GM23338 (cell line): ENCODE results near the gene HRC. TPM values are rescaled to one million over a fixed set of nuclear protein-coding genes. Genes with fewer than 3 reads are reported as not detected.

Experiments used
- ATAC-seq: fragments of 200-7000 bp; cut with Tn5 transposase; 3 replicates; pipeline ENCODE4 v1.9.1; 2020
- DNase-seq: peaks from one replicate; pipeline ENCODE4 v3.0.0-alpha.2; 2015; ENCODE audit warnings: low spot score
- H2AFZ ChIP-seq: fragments of 200-600 bp; sonication (generic); 2 replicates; pipeline ENCODE4 v1.8.0; 2016; ENCODE audit warnings: antibody characterized with exemption, mild to moderate bottlenecking, moderate library complexity
- H3F3A ChIP-seq: fragments of 200-600 bp; sonication (generic); replicated peaks from 2 replicates; pipeline ENCODE4 v1.8.0; 2017; ENCODE audit warnings: antibody characterized with exemption, mixed run types, low read depth
- H3K27ac ChIP-seq: fragments of 200-600 bp; sonication (generic); 2 replicates; pipeline ENCODE4 v1.6.1; 2016; ENCODE audit warnings: low read depth
- H3K27me3 ChIP-seq: fragments of 200-600 bp; sonication (generic); 2 replicates; pipeline ENCODE4 v1.8.0; 2016; ENCODE audit warnings: mild to moderate bottlenecking, mixed run types, moderate library complexity; ENCODE audit not compliant: insufficient read depth
- H3K36me3 ChIP-seq: fragments of 200-600 bp; sonication (generic); 2 replicates; pipeline ENCODE4 v1.8.0; 2016; ENCODE audit warnings: mild to moderate bottlenecking; ENCODE audit not compliant: insufficient read depth
- H3K4me1 ChIP-seq: fragments of 200-600 bp; sonication (generic); 2 replicates; pipeline ENCODE4 v1.8.0; 2016; ENCODE audit warnings: mild to moderate bottlenecking, moderate library complexity; ENCODE audit not compliant: insufficient read depth
- H3K4me2 ChIP-seq: fragments of 200-600 bp; sonication (generic); 2 replicates; pipeline ENCODE4 v1.7.1; 2017; ENCODE audit warnings: mixed run types
- H3K4me3 ChIP-seq: fragments of 200-600 bp; sonication (generic); 2 replicates; pipeline ENCODE4 v1.6.1; 2016; ENCODE audit warnings: mixed run types
- H3K79me2 ChIP-seq: fragments of 200-600 bp; sonication (generic); replicated peaks from 2 replicates; pipeline ENCODE4 v1.8.0; 2017; ENCODE audit warnings: mild to moderate bottlenecking; ENCODE audit not compliant: insufficient read depth
- H3K9me2 ChIP-seq: fragments of 200-600 bp; sonication (generic); 2 replicates; pipeline ENCODE4 v1.8.0; 2017; ENCODE audit not compliant: insufficient read depth
- H4K20me1 ChIP-seq: fragments of 200-600 bp; sonication (generic); replicated peaks from 2 replicates; pipeline ENCODE4 v1.8.0; 2017; ENCODE audit warnings: mild to moderate bottlenecking; ENCODE audit not compliant: insufficient read depth
- H3K27ac Mint-ChIP-seq: 2 replicates; pipeline ENCODE4 v1.8.0; 2020; ENCODE audit warnings: inconsistent platforms, mild to moderate bottlenecking, moderate library complexity, mixed read lengths
- H3K27me3 Mint-ChIP-seq: 3 replicates; pipeline ENCODE4 v1.8.0; 2022; ENCODE audit warnings: low read depth, mild to moderate bottlenecking, moderate library complexity, mixed read lengths, inconsistent platforms; ENCODE audit not compliant: insufficient read depth, poor library complexity
- H3K36me3 Mint-ChIP-seq: 3 replicates; pipeline ENCODE4 v1.8.0; 2021; ENCODE audit warnings: low read depth, mild to moderate bottlenecking, inconsistent platforms, moderate library complexity, mixed read lengths
- H3K4me1 Mint-ChIP-seq: 3 replicates; pipeline ENCODE4 v1.8.0; 2020; ENCODE audit warnings: mild to moderate bottlenecking, inconsistent platforms, mixed read lengths
- H3K4me3 Mint-ChIP-seq: 3 replicates; pipeline ENCODE4 v1.8.0; 2021; ENCODE audit warnings: moderate library complexity, mild to moderate bottlenecking, inconsistent platforms, mixed read lengths
- H3K9me3 Mint-ChIP-seq: 3 replicates; pipeline ENCODE4 v1.8.0; 2020; ENCODE audit warnings: moderate library complexity, mild to moderate bottlenecking, inconsistent platforms, mixed read lengths
- CREB1 ChIP-seq: fragments of 250-450 bp; sonication (Bioruptor Pico); IDR thresholded peaks from 2 replicates; pipeline ENCODE4 v1.5.0; 2020; ENCODE audit warnings: low read depth, mild to moderate bottlenecking, moderate library complexity
- EZH2 ChIP-seq: fragments of 200-600 bp; sonication (generic); IDR thresholded peaks from one replicate; pipeline ENCODE4 v1.8.0; 2017; ENCODE audit warnings: antibody characterized with exemption, mild to moderate bottlenecking, low read depth; ENCODE audit not compliant: unreplicated experiment
- EZH2phosphoT487 ChIP-seq: fragments of 200-600 bp; sonication (generic); IDR thresholded peaks from one replicate; pipeline ENCODE4 v1.8.1; 2018; ENCODE audit warnings: antibody characterized with exemption; ENCODE audit not compliant: unreplicated experiment
- JUNB ChIP-seq: IDR thresholded peaks from one replicate; pipeline ENCODE4 v1.6.1; 2016; ENCODE audit warnings: antibody characterized with exemption; ENCODE audit not compliant: unreplicated experiment
- NANOG ChIP-seq: IDR thresholded peaks from 2 replicates; pipeline ENCODE4 v1.6.1; 2016; ENCODE audit warnings: antibody characterized with exemption, borderline replicate concordance
- POLR2AphosphoS5 ChIP-seq: IDR thresholded peaks from 2 replicates; pipeline ENCODE4 v1.6.1; 2016; ENCODE audit warnings: antibody characterized with exemption, low read depth
- STAT1 ChIP-seq: IDR thresholded peaks from one replicate; pipeline ENCODE4 v1.6.1; 2016; ENCODE audit warnings: antibody characterized with exemption; ENCODE audit not compliant: unreplicated experiment
- ZNF114 ChIP-seq: fragments of 250-450 bp; sonication (Bioruptor Pico); IDR thresholded peaks from 2 replicates; pipeline ENCODE4 v1.5.0; 2020; ENCODE audit warnings: mild to moderate bottlenecking, moderate library complexity
- ZNF331 ChIP-seq: fragments of 250-450 bp; sonication (Bioruptor Pico); IDR thresholded peaks from 2 replicates; pipeline ENCODE4 v1.5.0; 2020; ENCODE audit warnings: low read depth, mild to moderate bottlenecking, moderate library complexity
- polyA plus RNA-seq: library from polyadenylated mRNA; unstranded; fragments of >200 nt; fragmentation: Nextera tagmentation; extraction: Ambion mirVana; gene quantifications from 2 replicates; pipeline ENCODE4 v1.2.1, GENCODE V29; 2016
- total RNA-seq: library from RNA; depleted of rRNA; stranded (reverse); fragments of >200 nt; shearing (Covaris generic); gene quantifications from 2 replicates; pipeline ENCODE4 v1.2.3, GENCODE V29; 2014
- TF ChIP-seq, protein P1 (sequence below): fragments of 250-450 bp; sonication (Bioruptor Pico); IDR thresholded peaks from 2 replicates; pipeline ENCODE4 v1.5.0; 2020; ENCODE audit warnings: mild to moderate bottlenecking, moderate library complexity
- TF ChIP-seq, protein P2 (sequence below), 2 experiments: fragments of 200-600 bp in 1 of 2; sonication (generic) in 1 of 2; conservative IDR thresholded peaks; 2 replicates each; pipeline versions ENCODE4 v1.5.1 to v1.6.1; 2016 to 2017; ENCODE audit warnings: antibody characterized with exemption in 2 of 2, low read depth in 2 of 2, mild to moderate bottlenecking in 2 of 2, moderate library complexity in 1 of 2
- TF ChIP-seq, protein P3 (sequence below): IDR thresholded peaks from 2 replicates; pipeline ENCODE4 v1.6.1; 2016; ENCODE audit warnings: antibody characterized with exemption
- TF ChIP-seq, protein P4 (sequence below): IDR thresholded peaks from one replicate; pipeline ENCODE4 v1.6.1; 2018; ENCODE audit warnings: antibody characterized with exemption; ENCODE audit not compliant: unreplicated experiment

Gene HRC
- total and polyA plus RNA-seq, 2 experiments from 2014 or later = 1.4 to 2.0 TPM

DNA sequence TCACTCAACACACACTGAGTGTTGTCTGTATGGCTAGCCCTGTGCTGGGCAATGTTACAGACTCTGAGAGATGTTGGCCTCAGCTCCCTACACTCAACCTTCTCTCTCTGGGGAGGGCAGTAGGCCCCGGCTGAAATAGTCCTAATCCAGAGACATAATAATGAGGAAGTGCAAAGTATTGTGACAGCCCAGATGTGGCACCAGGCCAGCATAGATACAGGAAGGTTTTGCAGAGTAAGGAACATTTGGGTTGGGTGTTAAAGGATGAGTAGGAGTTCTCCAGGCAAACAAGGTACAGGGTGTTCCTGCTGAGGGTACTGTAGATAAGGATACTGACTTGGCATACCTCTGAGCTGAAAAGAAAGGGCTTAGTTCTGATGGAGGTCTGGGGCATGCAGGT lies 38.7 kb downstream of the HRC start:
- ATAC-seq (no peak), DNase-seq (no peak)
- Mint-ChIP-seq H3K27ac (no peak overlapping the region), H3K4me1 (peaks cover 14% of the 10 kb centered on the region), H3K4me3 (no peak overlapping the region), H3K9me3 (no peaks in the 10 kb centered on the region), H3K27me3 (peaks cover 40% of the 10 kb centered on the region), H3K36me3 (no peaks in the 10 kb centered on the region; the same call in 2 of the 3 replicates)
- Histone ChIP-seq H3K27ac (no peak overlapping the region), H3K79me2 (no peaks in the 10 kb centered on the region), H3K9me2 (no peaks in the 10 kb centered on the region), H3K27me3 (peaks cover 27% of the 10 kb centered on the region), H3K4me2 (no peak overlapping the region), H3K36me3 (no peaks in the 10 kb centered on the region), H3K4me1 (peaks cover 8% of the 10 kb centered on the region), H3F3A (peaks cover 5% of the 10 kb centered on the region), H3K4me3 (no peak overlapping the region), H4K20me1 (no peaks in the 10 kb centered on the region; the same call in 1 of the 2 replicates), H2AFZ (no peak overlapping the region)
- TF ChIP-seq, protein P1, sequence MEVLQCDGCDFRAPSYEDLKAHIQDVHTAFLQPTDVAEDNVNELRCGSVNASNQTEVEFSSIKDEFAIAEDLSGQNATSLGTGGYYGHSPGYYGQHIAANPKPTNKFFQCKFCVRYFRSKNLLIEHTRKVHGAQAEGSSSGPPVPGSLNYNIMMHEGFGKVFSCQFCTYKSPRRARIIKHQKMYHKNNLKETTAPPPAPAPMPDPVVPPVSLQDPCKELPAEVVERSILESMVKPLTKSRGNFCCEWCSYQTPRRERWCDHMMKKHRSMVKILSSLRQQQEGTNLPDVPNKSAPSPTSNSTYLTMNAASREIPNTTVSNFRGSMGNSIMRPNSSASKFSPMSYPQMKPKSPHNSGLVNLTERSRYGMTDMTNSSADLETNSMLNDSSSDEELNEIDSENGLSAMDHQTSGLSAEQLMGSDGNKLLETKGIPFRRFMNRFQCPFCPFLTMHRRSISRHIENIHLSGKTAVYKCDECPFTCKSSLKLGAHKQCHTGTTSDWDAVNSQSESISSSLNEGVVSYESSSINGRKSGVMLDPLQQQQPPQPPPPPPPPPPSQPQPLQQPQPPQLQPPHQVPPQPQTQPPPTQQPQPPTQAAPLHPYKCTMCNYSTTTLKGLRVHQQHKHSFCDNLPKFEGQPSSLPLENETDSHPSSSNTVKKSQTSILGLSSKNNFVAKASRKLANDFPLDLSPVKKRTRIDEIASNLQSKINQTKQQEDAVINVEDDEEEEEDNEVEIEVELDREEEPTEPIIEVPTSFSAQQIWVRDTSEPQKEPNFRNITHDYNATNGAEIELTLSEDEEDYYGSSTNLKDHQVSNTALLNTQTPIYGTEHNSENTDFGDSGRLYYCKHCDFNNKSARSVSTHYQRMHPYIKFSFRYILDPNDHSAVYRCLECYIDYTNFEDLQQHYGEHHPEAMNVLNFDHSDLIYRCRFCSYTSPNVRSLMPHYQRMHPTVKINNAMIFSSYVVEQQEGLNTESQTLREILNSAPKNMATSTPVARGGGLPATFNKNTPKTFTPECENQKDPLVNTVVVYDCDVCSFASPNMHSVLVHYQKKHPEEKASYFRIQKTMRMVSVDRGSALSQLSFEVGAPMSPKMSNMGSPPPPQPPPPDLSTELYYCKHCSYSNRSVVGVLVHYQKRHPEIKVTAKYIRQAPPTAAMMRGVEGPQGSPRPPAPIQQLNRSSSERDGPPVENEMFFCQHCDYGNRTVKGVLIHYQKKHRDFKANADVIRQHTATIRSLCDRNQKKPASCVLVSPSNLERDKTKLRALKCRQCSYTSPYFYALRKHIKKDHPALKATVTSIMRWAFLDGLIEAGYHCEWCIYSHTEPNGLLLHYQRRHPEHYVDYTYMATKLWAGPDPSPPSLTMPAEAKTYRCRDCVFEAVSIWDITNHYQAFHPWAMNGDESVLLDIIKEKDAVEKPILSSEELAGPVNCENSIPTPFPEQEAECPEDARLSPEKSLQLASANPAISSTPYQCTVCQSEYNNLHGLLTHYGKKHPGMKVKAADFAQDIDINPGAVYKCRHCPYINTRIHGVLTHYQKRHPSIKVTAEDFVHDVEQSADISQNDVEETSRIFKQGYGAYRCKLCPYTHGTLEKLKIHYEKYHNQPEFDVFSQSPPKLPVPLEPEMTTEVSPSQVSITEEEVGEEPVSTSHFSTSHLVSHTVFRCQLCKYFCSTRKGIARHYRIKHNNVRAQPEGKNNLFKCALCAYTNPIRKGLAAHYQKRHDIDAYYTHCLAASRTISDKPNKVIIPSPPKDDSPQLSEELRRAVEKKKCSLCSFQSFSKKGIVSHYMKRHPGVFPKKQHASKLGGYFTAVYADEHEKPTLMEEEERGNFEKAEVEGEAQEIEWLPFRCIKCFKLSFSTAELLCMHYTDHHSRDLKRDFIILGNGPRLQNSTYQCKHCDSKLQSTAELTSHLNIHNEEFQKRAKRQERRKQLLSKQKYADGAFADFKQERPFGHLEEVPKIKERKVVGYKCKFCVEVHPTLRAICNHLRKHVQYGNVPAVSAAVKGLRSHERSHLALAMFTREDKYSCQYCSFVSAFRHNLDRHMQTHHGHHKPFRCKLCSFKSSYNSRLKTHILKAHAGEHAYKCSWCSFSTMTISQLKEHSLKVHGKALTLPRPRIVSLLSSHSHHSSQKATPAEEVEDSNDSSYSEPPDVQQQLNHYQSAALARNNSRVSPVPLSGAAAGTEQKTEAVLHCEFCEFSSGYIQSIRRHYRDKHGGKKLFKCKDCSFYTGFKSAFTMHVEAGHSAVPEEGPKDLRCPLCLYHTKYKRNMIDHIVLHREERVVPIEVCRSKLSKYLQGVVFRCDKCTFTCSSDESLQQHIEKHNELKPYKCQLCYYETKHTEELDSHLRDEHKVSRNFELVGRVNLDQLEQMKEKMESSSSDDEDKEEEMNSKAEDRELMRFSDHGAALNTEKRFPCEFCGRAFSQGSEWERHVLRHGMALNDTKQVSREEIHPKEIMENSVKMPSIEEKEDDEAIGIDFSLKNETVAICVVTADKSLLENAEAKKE (CRISPR knock-in tag) = no peak
- TF ChIP-seq EZH2 (no peak), ZNF114 (CRISPR knock-in tag) (no peak), NANOG (no peak), ZNF331 (no peak), JUNB (no peak), STAT1 (no peak), EZH2phosphoT487 (no peak), CREB1 (CRISPR knock-in tag) (no peak), POLR2AphosphoS5 (no peak)
- TF ChIP-seq, protein P2, sequence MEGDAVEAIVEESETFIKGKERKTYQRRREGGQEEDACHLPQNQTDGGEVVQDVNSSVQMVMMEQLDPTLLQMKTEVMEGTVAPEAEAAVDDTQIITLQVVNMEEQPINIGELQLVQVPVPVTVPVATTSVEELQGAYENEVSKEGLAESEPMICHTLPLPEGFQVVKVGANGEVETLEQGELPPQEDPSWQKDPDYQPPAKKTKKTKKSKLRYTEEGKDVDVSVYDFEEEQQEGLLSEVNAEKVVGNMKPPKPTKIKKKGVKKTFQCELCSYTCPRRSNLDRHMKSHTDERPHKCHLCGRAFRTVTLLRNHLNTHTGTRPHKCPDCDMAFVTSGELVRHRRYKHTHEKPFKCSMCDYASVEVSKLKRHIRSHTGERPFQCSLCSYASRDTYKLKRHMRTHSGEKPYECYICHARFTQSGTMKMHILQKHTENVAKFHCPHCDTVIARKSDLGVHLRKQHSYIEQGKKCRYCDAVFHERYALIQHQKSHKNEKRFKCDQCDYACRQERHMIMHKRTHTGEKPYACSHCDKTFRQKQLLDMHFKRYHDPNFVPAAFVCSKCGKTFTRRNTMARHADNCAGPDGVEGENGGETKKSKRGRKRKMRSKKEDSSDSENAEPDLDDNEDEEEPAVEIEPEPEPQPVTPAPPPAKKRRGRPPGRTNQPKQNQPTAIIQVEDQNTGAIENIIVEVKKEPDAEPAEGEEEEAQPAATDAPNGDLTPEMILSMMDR (conservative IDR thresholded peaks at IDR 0.05; ENCODE audit: low read depth in 2 of 2) = no peak
- TF ChIP-seq, protein P3, sequence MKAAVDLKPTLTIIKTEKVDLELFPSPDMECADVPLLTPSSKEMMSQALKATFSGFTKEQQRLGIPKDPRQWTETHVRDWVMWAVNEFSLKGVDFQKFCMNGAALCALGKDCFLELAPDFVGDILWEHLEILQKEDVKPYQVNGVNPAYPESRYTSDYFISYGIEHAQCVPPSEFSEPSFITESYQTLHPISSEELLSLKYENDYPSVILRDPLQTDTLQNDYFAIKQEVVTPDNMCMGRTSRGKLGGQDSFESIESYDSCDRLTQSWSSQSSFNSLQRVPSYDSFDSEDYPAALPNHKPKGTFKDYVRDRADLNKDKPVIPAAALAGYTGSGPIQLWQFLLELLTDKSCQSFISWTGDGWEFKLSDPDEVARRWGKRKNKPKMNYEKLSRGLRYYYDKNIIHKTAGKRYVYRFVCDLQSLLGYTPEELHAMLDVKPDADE = no peak
- TF ChIP-seq, protein P4, sequence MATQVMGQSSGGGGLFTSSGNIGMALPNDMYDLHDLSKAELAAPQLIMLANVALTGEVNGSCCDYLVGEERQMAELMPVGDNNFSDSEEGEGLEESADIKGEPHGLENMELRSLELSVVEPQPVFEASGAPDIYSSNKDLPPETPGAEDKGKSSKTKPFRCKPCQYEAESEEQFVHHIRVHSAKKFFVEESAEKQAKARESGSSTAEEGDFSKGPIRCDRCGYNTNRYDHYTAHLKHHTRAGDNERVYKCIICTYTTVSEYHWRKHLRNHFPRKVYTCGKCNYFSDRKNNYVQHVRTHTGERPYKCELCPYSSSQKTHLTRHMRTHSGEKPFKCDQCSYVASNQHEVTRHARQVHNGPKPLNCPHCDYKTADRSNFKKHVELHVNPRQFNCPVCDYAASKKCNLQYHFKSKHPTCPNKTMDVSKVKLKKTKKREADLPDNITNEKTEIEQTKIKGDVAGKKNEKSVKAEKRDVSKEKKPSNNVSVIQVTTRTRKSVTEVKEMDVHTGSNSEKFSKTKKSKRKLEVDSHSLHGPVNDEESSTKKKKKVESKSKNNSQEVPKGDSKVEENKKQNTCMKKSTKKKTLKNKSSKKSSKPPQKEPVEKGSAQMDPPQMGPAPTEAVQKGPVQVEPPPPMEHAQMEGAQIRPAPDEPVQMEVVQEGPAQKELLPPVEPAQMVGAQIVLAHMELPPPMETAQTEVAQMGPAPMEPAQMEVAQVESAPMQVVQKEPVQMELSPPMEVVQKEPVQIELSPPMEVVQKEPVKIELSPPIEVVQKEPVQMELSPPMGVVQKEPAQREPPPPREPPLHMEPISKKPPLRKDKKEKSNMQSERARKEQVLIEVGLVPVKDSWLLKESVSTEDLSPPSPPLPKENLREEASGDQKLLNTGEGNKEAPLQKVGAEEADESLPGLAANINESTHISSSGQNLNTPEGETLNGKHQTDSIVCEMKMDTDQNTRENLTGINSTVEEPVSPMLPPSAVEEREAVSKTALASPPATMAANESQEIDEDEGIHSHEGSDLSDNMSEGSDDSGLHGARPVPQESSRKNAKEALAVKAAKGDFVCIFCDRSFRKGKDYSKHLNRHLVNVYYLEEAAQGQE = no peak
